GM12891 (cell line): ENCODE results near the gene SLC2A9.
A peak's percentile ranks its signal among the peaks of the same experiment; 100 is the strongest.

Experiments used
- DNase-seq: peaks from one replicate; pipeline ENCODE4 v3.0.0; 2011; ENCODE audit warnings: low spot score; ENCODE audit not compliant: insufficient read length
- FAIRE-seq: peaks from 2 replicates; lab custom pipeline; 2011; peaks lifted over from hg19 to GRCh38; lab: Jason Lieb, UNC
- PAX5 ChIP-seq: IDR thresholded peaks from 2 replicates; pipeline ENCODE4 v1.6.1; 2011; ENCODE audit warnings: low read length, moderate library complexity, mild to moderate bottlenecking; ENCODE audit not compliant: insufficient read depth, severe bottlenecking
- POLR2A ChIP-seq: IDR thresholded peaks from 2 replicates; pipeline ENCODE4 v1.6.1; 2011; ENCODE audit warnings: low read depth, low read length, control low read depth
- POLR2AphosphoS5 ChIP-seq: IDR thresholded peaks from 2 replicates; pipeline ENCODE4 v1.6.1; 2011; ENCODE audit warnings: low read depth, low read length, control low read depth
- POU2F2 ChIP-seq: IDR thresholded peaks from 2 replicates; pipeline ENCODE4 v1.6.1; 2011; ENCODE audit warnings: low read depth, mild to moderate bottlenecking, control low read depth, low read length, moderate library complexity
- SPI1 ChIP-seq: IDR thresholded peaks from 2 replicates; pipeline ENCODE4 v1.6.1; 2011; ENCODE audit warnings: low read depth, low read length, control low read depth
- TAF1 ChIP-seq: IDR thresholded peaks from 2 replicates; pipeline ENCODE4 v1.6.1; 2011; ENCODE audit warnings: low read depth, low read length, control low read depth

The SLC2A9 gene

GRCh38 chr4:10023050-10023419 lies 1.7 kb upstream of the SLC2A9 start:
- peak; percentile 66 for FAIRE-seq
- no peak for TF ChIP-seq POLR2AphosphoS5
- TF ChIP-seq SPI1, result peak; percentile 82
- DNase-seq, result no peak

GRCh38 chr4:10022346-10023049 lies 1.2 kb upstream of the SLC2A9 start:
- FAIRE-seq (no peak), DNase-seq (no peak)
- no peak for TF ChIP-seq PAX5
- TF ChIP-seq SPI1, result no peak
- no peak for TF ChIP-seq POLR2AphosphoS5
- TF ChIP-seq POU2F2, result no peak
- TF ChIP-seq TAF1, result no peak
- TF ChIP-seq POLR2A, result no peak

- FAIRE-seq, result no peak
- DNase-seq, result no peak
- TF ChIP-seq PAX5, result no peak
Measured at GRCh38 chr4:10021653-10022023, 341 bp upstream of the SLC2A9 start.

GRCh38 chr4:10020106-10020505 lies 1.2 kb downstream of the SLC2A9 start:
- TF ChIP-seq PAX5 (no peak), POU2F2 (no peak), TAF1 (no peak), SPI1 (no peak), POLR2A (no peak), POLR2AphosphoS5 (no peak)
- DNase-seq, result no peak
- no peak for FAIRE-seq

- TF ChIP-seq POU2F2 (no peak), POLR2A (no peak), PAX5 (no peak), SPI1 (no peak), POLR2AphosphoS5 (no peak), TAF1 (no peak)
- FAIRE-seq, result peak; percentile 33
Measured at GRCh38 chr4:10019521-10020051, 1.7 kb downstream of the SLC2A9 start.

GRCh38 chr4:10018818-10019461 lies 2.4 kb downstream of the SLC2A9 start:
- peak; percentile 91 for FAIRE-seq
- TF ChIP-seq TAF1, result no peak
- peak; percentile 75 for TF ChIP-seq POLR2A
- no peak for TF ChIP-seq POU2F2
- TF ChIP-seq POLR2AphosphoS5, result 0 out of 2 replicates have a peak, but pooled peaks have one; percentile 70
- no peak for TF ChIP-seq PAX5
- TF ChIP-seq SPI1, result no peak
- peak; percentile 96 for DNase-seq

More at GRCh38 chr4:10019521-10020051, 1.7 kb downstream of the SLC2A9 start:
- DNase-seq, result no peak

GRCh38 chr4:10017037-10017893 lies 4.0 kb downstream of the SLC2A9 start:
- no peak for DNase-seq
- no peak for FAIRE-seq
- TF ChIP-seq POLR2AphosphoS5, result no peak
- TF ChIP-seq PAX5, result no peak
- TF ChIP-seq TAF1, result no peak
- TF ChIP-seq POLR2A, result no peak
- no peak for TF ChIP-seq POU2F2

GRCh38 chr4:10016169-10016568 lies 5.1 kb downstream of the SLC2A9 start:
- FAIRE-seq, result no peak
- no peak for TF ChIP-seq POLR2AphosphoS5
- DNase-seq, result no peak

GRCh38 chr4:10015140-10015753 lies 6.0 kb downstream of the SLC2A9 start:
- TF ChIP-seq SPI1, result no peak
- TF ChIP-seq POLR2AphosphoS5, result no peak
- TF ChIP-seq POLR2A, result no peak
- no peak for TF ChIP-seq TAF1
- no peak for TF ChIP-seq PAX5
- FAIRE-seq (peak; percentile 81), DNase-seq (no peak)

- DNase-seq (no peak), FAIRE-seq (peak; percentile 83)
- TF ChIP-seq PAX5, result no peak
- TF ChIP-seq SPI1, result no peak
- no peak for TF ChIP-seq POU2F2
Measured at GRCh38 chr4:10013722-10014121, 7.6 kb downstream of the SLC2A9 start.
